ENCODE data around the gene ELFN1.

DNA sequence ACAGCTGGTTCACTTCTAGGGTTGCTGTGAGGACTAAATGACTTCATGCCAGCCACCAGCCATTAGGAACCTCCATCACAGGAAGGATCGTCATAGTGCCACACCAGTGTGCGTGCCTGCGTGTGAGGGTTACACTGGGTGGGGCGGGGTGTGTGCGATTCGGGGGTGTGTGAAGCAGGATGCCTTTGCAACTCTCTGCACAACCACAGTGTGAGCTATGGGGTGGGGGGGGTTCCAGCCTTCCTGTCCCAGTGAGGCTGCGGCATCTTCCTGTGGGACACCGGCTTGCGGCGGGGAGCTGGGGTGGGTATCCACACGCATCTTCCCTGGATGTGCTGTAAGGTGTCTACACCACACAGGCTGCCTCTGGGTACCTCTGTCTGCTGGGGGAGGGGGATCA, 6.9 kb upstream of the ELFN1 start:
- TF ChIP-seq POLR2AphosphoS5 (IDR thresholded peaks at IDR 0.05) (no peak), POLR2A (IDR thresholded peaks at IDR 0.05) (no peak), CTCF (IDR thresholded peaks at IDR 0.05) (no peak), EP300 (IDR thresholded peaks at IDR 0.05) (no peak)
